Stimulated activated naive B cell treated with anti-CD40 and anti-IgM and Interleukin-4, amounts not matched to agents 10 μg/mL and 1 μg/mL and 100 μg/mL, for 72 hours (primary cell): ENCODE data around the gene TMEM92.
"Not testable (repeated sequence)": the region's sequence is repeated elsewhere in the genome, so short reads cannot be mapped to it uniquely, and the experiment has no call there.

Source experiments
- ATAC-seq, 2 donors: fragments of 150-1000 bp; cut with Tn5 transposase; replicated peaks; 2 replicates each; pipeline ENCODE4 v1.10.0; 2021; ENCODE audit warnings: moderate library complexity in 1 of 2
- DNase-seq: peaks from one replicate; pipeline ENCODE4 v3.0.0; 2021
- H3K27ac Mint-ChIP-seq: one replicate; pipeline ENCODE4 v1.8.0; 2022; ENCODE audit warnings: mild to moderate bottlenecking, mixed read lengths
- H3K27me3 Mint-ChIP-seq, 2 donors: one replicate each; pipeline ENCODE4 v1.8.0; 2022; ENCODE audit warnings: mixed read lengths in 2 of 2
- H3K36me3 Mint-ChIP-seq, 2 donors: one replicate each; pipeline ENCODE4 v1.8.0; 2022; ENCODE audit warnings: mixed read lengths in 2 of 2, mild to moderate bottlenecking in 1 of 2
- H3K4me1 Mint-ChIP-seq, 2 donors: one replicate each; pipeline ENCODE4 v1.8.0; 2022; ENCODE audit warnings: mixed read lengths in 2 of 2, mild to moderate bottlenecking in 1 of 2
- H3K4me3 Mint-ChIP-seq, 2 donors: one replicate each; pipeline ENCODE4 v1.8.0; 2022; ENCODE audit warnings: mild to moderate bottlenecking in 2 of 2, mixed read lengths in 2 of 2, moderate library complexity in 1 of 2
- H3K9me3 Mint-ChIP-seq, 2 donors: one replicate each; pipeline ENCODE4 v1.8.0; 2022; ENCODE audit warnings: mixed read lengths in 2 of 2, mild to moderate bottlenecking in 1 of 2

Gene TMEM92

DNA sequence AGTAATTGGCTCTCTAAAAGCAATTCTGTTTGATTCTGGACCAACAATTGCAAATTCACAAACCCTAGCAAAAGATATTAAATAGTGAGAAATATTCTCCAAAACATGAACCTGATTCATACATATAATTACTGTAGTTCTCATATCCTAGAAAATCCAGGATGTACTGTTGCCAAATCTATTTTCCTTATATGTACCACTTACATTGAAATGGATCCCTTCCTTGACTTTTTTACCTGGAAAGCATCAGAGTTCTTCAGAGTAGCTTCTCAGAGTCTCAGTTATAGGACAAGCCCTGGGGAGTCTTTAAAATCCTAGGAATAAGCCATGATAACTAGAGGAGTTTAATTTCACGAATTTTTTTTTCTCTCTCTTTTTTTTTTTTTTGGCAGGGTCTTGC lies 16.7 kb downstream of the TMEM92 start:
- H3K4me1 Mint-ChIP-seq = peaks cover 6 to 8% of the 10 kb centered on the region in 2 donors
- no peak overlapping the region for H3K4me3 Mint-ChIP-seq
- H3K27me3 Mint-ChIP-seq = peaks cover 36 to 44% of the 10 kb centered on the region in 2 donors

GRCh38 chr17:50292465-50292864 lies 18.2 kb downstream of the TMEM92 start:
- no peak for DNase-seq
- Mint-ChIP-seq H3K27ac (no peak overlapping the region), H3K4me3 (no peak overlapping the region), H3K9me3 (no peaks in the 10 kb centered on the region), H3K36me3 (no peaks in the 10 kb centered on the region), H3K4me1 (peaks cover 6 to 9% of the 10 kb centered on the region in 2 donors), H3K27me3 (peaks cover 26 to 46% of the 10 kb centered on the region in 2 donors)
- no peak for ATAC-seq

More for the DNA sequence above, 16.7 kb downstream of the TMEM92 start:
- Mint-ChIP-seq H3K36me3 (no peaks in the 10 kb centered on the region), H3K27ac (no peak overlapping the region), H3K9me3 (no peaks in the 10 kb centered on the region)
- ATAC-seq (no peak), DNase-seq (no peak)

GRCh38 chr17:50295021-50295420 lies 20.8 kb downstream of the TMEM92 start:
- H3K36me3 Mint-ChIP-seq = no peaks in the 10 kb centered on the region
- no peak overlapping the region for H3K27ac Mint-ChIP-seq
- no peak overlapping the region for H3K4me3 Mint-ChIP-seq
- DNase-seq (no peak), ATAC-seq (no peak)
- H3K4me1 Mint-ChIP-seq = peaks cover 3 to 8% of the 10 kb centered on the region in 2 donors
- no peaks in the 10 kb centered on the region for H3K9me3 Mint-ChIP-seq
- H3K27me3 Mint-ChIP-seq = peaks cover 18 to 41% of the 10 kb centered on the region in 2 donors

GRCh38 chr17:50297407-50297865 lies 23.2 kb downstream of the TMEM92 start:
- Mint-ChIP-seq H3K9me3 (no peaks in the 10 kb centered on the region), H3K4me3 (no peak overlapping the region), H3K27me3 (peaks cover 11 to 36% of the 10 kb centered on the region in 2 donors), H3K4me1 (peaks cover 0 to 3% of the 10 kb centered on the region in 2 donors), H3K27ac (peak overlapping the region; percentile 42), H3K36me3 (no peaks in the 10 kb centered on the region)
- DNase-seq (peak; percentile 72), ATAC-seq (peak; percentile 99)

DNA sequence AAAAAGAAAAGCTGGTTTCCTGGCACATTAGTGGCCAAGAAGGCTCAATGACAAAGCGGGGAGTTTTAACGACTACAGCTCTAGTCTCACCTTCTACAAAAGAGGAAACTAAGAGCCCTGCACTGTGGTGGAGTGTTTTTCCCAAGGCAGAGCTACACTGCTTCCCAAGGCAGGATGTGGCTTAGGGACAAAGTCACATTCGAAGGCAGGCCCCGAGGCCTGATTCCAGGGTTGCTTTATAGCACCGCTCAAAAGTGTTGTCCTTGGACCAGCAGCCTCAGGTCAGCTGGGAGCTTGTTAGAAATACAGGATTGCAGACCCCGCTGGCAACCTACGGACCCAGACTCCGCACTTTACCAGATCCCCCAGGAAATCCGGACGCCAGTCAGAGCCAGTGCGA lies 23.8 kb downstream of the TMEM92 start:
- Mint-ChIP-seq H3K4me3 (no peak overlapping the region), H3K27me3 (peaks cover 11 to 40% of the 10 kb centered on the region in 2 donors), H3K4me1 (peaks cover 0 to 3% of the 10 kb centered on the region in 2 donors), H3K36me3 (no peaks in the 10 kb centered on the region), H3K27ac (no peak overlapping the region), H3K9me3 (no peaks in the 10 kb centered on the region)
- DNase-seq (no peak), ATAC-seq (no peak)

DNA sequence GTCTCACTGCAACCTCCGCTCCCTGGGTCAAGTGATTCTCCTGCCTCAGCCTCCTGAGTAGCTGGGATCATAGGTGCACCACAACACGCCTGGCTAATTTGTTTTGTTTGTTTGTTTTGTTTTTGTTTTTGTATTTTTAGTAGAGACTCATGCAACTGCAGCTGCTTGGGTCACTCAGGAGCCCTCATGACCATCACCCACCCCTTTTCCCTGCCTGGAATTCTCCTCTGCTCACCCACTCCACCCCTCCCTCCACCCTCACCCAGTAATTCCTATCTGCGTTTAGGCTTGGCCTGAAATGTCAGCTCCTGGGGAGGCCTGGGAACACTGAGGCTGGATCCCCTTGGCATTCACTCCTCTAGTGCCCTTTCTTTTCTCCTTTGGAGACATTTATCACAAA lies 25.5 kb downstream of the TMEM92 start:
- peaks cover 0 to 3% of the 10 kb centered on the region in 2 donors for H3K4me1 Mint-ChIP-seq
- no peaks in the 10 kb centered on the region for H3K9me3 Mint-ChIP-seq
- H3K27me3 Mint-ChIP-seq = peaks cover 17 to 48% of the 10 kb centered on the region in 2 donors
- no peak for ATAC-seq
- DNase-seq = no peak
- no peak overlapping the region for H3K27ac Mint-ChIP-seq
- no peak overlapping the region for H3K4me3 Mint-ChIP-seq
- H3K36me3 Mint-ChIP-seq = no peaks in the 10 kb centered on the region

- not testable (repeated sequence) for ATAC-seq
These were observed 26.6 kb downstream of the TMEM92 start for GRCh38 chr17:50300824-50301223.

GRCh38 chr17:50301891-50302584 lies 27.8 kb downstream of the TMEM92 start:
- DNase-seq (no peak), ATAC-seq (no peak)
- no peak overlapping the region for H3K4me3 Mint-ChIP-seq
- H3K36me3 Mint-ChIP-seq = no peaks in the 10 kb centered on the region
- H3K9me3 Mint-ChIP-seq = no peaks in the 10 kb centered on the region
- H3K27me3 Mint-ChIP-seq = peaks cover 24 to 58% of the 10 kb centered on the region in 2 donors
- peaks cover 0 to 3% of the 10 kb centered on the region in 2 donors for H3K4me1 Mint-ChIP-seq
- H3K27ac Mint-ChIP-seq = no peak overlapping the region

More at GRCh38 chr17:50300824-50301223, 26.6 kb downstream of the TMEM92 start:
- H3K4me3 Mint-ChIP-seq, H3K4me1 Mint-ChIP-seq, H3K9me3 Mint-ChIP-seq, H3K36me3 Mint-ChIP-seq, DNase-seq: not testable (repeated sequence)
- H3K27me3 Mint-ChIP-seq = peaks cover 24 to 55% of the 10 kb centered on the region in 2 donors
- peak overlapping the region; percentile 11 for H3K27ac Mint-ChIP-seq

GRCh38 chr17:50303051-50303450 lies 28.8 kb downstream of the TMEM92 start:
- no peak overlapping the region for H3K4me3 Mint-ChIP-seq
- DNase-seq (no peak), ATAC-seq (no peak)
- peaks cover 24 to 51% of the 10 kb centered on the region in 2 donors for H3K27me3 Mint-ChIP-seq
- H3K36me3 Mint-ChIP-seq = no peaks in the 10 kb centered on the region
- H3K27ac Mint-ChIP-seq = no peak overlapping the region
- H3K9me3 Mint-ChIP-seq = no peaks in the 10 kb centered on the region
- no peaks in the 10 kb centered on the region for H3K4me1 Mint-ChIP-seq

- Mint-ChIP-seq H3K4me3 (no peak overlapping the region), H3K27ac (no peak overlapping the region), H3K9me3 (no peaks in the 10 kb centered on the region), H3K27me3 (peaks cover 24 to 51% of the 10 kb centered on the region in 2 donors), H3K36me3 (no peaks in the 10 kb centered on the region), H3K4me1 (no peaks in the 10 kb centered on the region)
- ATAC-seq (no peak), DNase-seq (no peak)
These were observed 29.3 kb downstream of the TMEM92 start for GRCh38 chr17:50303596-50303995.

GRCh38 chr17:50304781-50305404 lies 30.6 kb downstream of the TMEM92 start:
- H3K27ac Mint-ChIP-seq = no peak overlapping the region
- H3K27me3 Mint-ChIP-seq = peaks cover 24 to 43% of the 10 kb centered on the region in 2 donors
- no peaks in the 10 kb centered on the region for H3K36me3 Mint-ChIP-seq
- H3K4me1 Mint-ChIP-seq = peaks cover 0 to 6% of the 10 kb centered on the region in 2 donors
- no peak for DNase-seq
- no peak overlapping the region for H3K4me3 Mint-ChIP-seq
- ATAC-seq = no peak
- H3K9me3 Mint-ChIP-seq = no peaks in the 10 kb centered on the region

- ATAC-seq = no peak
- peaks cover 0 to 2% of the 10 kb centered on the region in 2 donors for H3K36me3 Mint-ChIP-seq
- H3K9me3 Mint-ChIP-seq = no peaks in the 10 kb centered on the region
- H3K27me3 Mint-ChIP-seq = peaks cover 25 to 49% of the 10 kb centered on the region in 2 donors
- no peak overlapping the region for H3K4me3 Mint-ChIP-seq
- no peak for DNase-seq
- H3K27ac Mint-ChIP-seq = no peak overlapping the region
- H3K4me1 Mint-ChIP-seq = peaks cover 9 to 21% of the 10 kb centered on the region in 2 donors
These were observed 33.4 kb downstream of the TMEM92 start for GRCh38 chr17:50307654-50308053.

DNA sequence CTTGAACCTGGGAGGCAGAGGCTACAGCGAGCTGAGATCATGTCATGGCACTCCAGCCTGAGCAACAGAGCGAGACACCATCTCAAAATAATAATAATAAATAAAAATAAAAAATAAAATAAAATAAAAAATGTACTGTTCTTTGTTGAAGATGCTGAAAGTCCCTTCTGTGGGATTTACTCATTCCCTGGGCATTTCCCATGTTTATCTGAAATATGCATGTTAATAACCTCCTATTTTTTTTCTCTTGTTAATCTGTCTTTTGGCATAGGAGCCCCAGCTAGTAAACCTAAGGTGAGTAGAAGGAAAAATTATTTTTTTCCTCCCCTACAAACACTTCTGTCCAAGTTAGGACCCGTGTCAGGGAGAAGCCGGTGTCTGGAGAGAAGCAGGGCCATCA lies 34.4 kb downstream of the TMEM92 start:
- DNase-seq (no peak), ATAC-seq (no peak)
- Mint-ChIP-seq H3K9me3 (no peaks in the 10 kb centered on the region), H3K27ac (no peak overlapping the region), H3K36me3 (peaks cover 0 to 2% of the 10 kb centered on the region in 2 donors), H3K4me1 (peaks cover 9 to 21% of the 10 kb centered on the region in 2 donors), H3K27me3 (peaks cover 35 to 56% of the 10 kb centered on the region in 2 donors), H3K4me3 (no peak overlapping the region)

GRCh38 chr17:50310455-50311111 lies 36.3 kb downstream of the TMEM92 start:
- ATAC-seq (no peak), DNase-seq (no peak)
- peak overlapping the region in 1 of 2 donors; percentile 5 for H3K4me3 Mint-ChIP-seq
- H3K27ac Mint-ChIP-seq = no peak overlapping the region
- peaks cover 9 to 21% of the 10 kb centered on the region in 2 donors for H3K4me1 Mint-ChIP-seq
- H3K36me3 Mint-ChIP-seq = peaks cover 0 to 2% of the 10 kb centered on the region in 2 donors
- peaks cover 31 to 50% of the 10 kb centered on the region in 2 donors for H3K27me3 Mint-ChIP-seq
- no peaks in the 10 kb centered on the region for H3K9me3 Mint-ChIP-seq
